MM.1S (cell line): ENCODE results near the gene ZNF763.

ENCODE experiments used
- EZH2 ChIP-seq: fragments of 300-600 bp; sonication (generic); optimal IDR thresholded peaks from 2 replicates; pipeline ENCODE3; 2017; ENCODE audit warnings: low read depth, mild to moderate bottlenecking, antibody characterized with exemption, low read length, mixed read lengths
- TF ChIP-seq, protein P1 (sequence below): fragments of 300-600 bp; sonication (generic); IDR thresholded peaks from 2 replicates; pipeline ENCODE4 v1.5.1; 2016; ENCODE audit warnings: antibody characterized with exemption, low read length, mixed read lengths

DNA sequence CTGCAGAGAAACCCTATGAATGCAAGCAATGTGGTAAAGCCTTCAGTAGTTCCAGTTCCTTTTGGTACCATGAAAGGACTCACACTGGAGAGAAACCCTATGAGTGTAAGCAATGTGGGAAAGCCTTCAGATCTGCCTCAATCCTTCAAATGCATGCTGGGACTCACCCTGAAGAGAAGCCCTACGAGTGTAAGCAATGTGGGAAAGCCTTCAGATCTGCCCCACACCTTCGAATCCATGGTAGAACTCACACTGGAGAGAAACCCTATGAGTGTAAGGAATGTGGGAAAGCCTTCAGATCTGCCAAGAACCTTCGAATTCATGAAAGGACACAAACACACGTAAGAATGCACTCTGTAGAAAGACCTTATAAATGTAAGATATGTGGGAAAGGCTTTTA is 14.7 kb downstream of the ZNF763 start:
- TF ChIP-seq, protein P1, sequence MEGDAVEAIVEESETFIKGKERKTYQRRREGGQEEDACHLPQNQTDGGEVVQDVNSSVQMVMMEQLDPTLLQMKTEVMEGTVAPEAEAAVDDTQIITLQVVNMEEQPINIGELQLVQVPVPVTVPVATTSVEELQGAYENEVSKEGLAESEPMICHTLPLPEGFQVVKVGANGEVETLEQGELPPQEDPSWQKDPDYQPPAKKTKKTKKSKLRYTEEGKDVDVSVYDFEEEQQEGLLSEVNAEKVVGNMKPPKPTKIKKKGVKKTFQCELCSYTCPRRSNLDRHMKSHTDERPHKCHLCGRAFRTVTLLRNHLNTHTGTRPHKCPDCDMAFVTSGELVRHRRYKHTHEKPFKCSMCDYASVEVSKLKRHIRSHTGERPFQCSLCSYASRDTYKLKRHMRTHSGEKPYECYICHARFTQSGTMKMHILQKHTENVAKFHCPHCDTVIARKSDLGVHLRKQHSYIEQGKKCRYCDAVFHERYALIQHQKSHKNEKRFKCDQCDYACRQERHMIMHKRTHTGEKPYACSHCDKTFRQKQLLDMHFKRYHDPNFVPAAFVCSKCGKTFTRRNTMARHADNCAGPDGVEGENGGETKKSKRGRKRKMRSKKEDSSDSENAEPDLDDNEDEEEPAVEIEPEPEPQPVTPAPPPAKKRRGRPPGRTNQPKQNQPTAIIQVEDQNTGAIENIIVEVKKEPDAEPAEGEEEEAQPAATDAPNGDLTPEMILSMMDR: no peak
- TF ChIP-seq EZH2: no peak
